Measurements from ENCODE around the gene INO80. TPM values are rescaled to one million over a fixed set of nuclear protein-coding genes. Genes with fewer than 3 reads are reported as not detected.

Gene INO80
- total RNA-seq, 2 experiments from 2014 or later = 23.8 to 28.1 TPM

DNA sequence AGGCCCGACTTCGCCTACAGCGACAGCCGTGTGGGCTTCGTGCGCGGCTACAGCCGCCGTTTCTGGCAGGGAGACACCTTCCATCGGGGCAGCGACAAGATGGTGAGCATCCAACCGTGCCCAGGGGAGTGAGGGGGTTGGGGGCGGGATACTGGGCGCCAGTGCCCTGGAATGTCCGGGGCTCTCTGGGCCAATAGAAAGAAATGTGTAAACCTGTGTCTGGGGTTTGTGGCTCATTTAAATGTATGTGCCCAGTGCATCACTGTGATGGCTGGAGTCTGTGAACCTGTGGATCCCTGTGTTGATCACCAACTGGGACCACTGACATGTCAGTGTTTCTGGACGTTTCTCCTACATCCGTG, 162.4 kb downstream of the INO80 start:
- DNase-seq = no peak
- ATAC-seq = no peak
- H3K27me3 Mint-ChIP-seq (ENCODE audit: low read depth) = peaks cover 2% of the 10 kb centered on the region
- peaks cover 21% of the 10 kb centered on the region for H3K36me3 Mint-ChIP-seq (ENCODE audit: low read depth)
- H3K4me3 Mint-ChIP-seq = peak overlapping the region; percentile 91
- CTCF ChIA-PET = interaction anchor here (0.7 to 7.2 kb wide), 9 partner anchors 12 to 277 kb away, joined by 3 to 67 read pairs (median 5); partner anchors contain the start of genes CHP1 and EXD1
- no peaks in the 10 kb centered on the region for H3K9me3 Mint-ChIP-seq (ENCODE audit: insufficient read depth)
- POLR2A ChIA-PET = interaction anchor here (0.6 to 2.6 kb wide), 8 partner anchors 8 to 329 kb away, joined by 3 to 21 read pairs (median 3); partner anchors contain the start of gene INO80
- peak overlapping the region; percentile 87 for H3K27ac Mint-ChIP-seq
- H3K4me1 Mint-ChIP-seq (ENCODE audit: low read depth) = peaks cover 39% of the 10 kb centered on the region

GRCh38 chr15:40952901-40953712, 163.0 kb downstream of the INO80 start, which contains the start of gene CHAC1:
Gene CHAC1, plus strand, starts transcription at chr15:40953471. Its CDS starts 113 bp downstream, at chr15:40953584.
- Mint-ChIP-seq H3K4me3 (peak within 1 kb of the TSS; percentile 91), H3K27ac (peak within 1 kb of the TSS; percentile 90), H3K36me3 (ENCODE audit: low read depth) (peaks cover 21% of the 10 kb centered on the region), H3K9me3 (ENCODE audit: insufficient read depth) (no peaks in the 10 kb centered on the region), H3K27me3 (ENCODE audit: low read depth) (peaks cover 4% of the 10 kb centered on the region), H3K4me1 (ENCODE audit: low read depth) (peaks cover 39% of the 10 kb centered on the region)
- ChIA-PET CTCF (interaction anchor here (1.0 to 7.2 kb wide), 7 partner anchors 12 to 278 kb away, joined by 3 to 67 read pairs (median 5); partner anchors contain the start of gene CHP1), POLR2A (interaction anchor here (0.7 to 2.6 kb wide), 8 partner anchors 8 to 330 kb away, joined by 3 to 21 read pairs (median 3); partner anchors contain the start of genes CHP1, EXD1 and INO80)
- DNase-seq (peak; percentile 97), ATAC-seq (peak; percentile 94)

GRCh38 chr15:40952301-40952900, 163.7 kb downstream of the INO80 start:
- Mint-ChIP-seq H3K4me1 (ENCODE audit: low read depth) (peaks cover 39% of the 10 kb centered on the region), H3K27me3 (ENCODE audit: low read depth) (peaks cover 6% of the 10 kb centered on the region), H3K27ac (peak overlapping the region; percentile 90), H3K36me3 (ENCODE audit: low read depth) (peaks cover 21% of the 10 kb centered on the region), H3K4me3 (peak overlapping the region; percentile 91), H3K9me3 (ENCODE audit: insufficient read depth) (no peaks in the 10 kb centered on the region)
- DNase-seq (no peak), ATAC-seq (no peak)
- CTCF ChIA-PET = interaction anchor here (1.0 to 7.2 kb wide), 8 partner anchors 11 to 279 kb away, joined by 3 to 67 read pairs (median 4); partner anchors contain the start of genes CHP1 and VPS18
- POLR2A ChIA-PET = interaction anchor here (1.0 to 2.6 kb wide), 4 partner anchors 11 to 279 kb away, joined by 3 to 21 read pairs (median 4); partner anchors contain the start of genes CHP1 and EXD1

DNA sequence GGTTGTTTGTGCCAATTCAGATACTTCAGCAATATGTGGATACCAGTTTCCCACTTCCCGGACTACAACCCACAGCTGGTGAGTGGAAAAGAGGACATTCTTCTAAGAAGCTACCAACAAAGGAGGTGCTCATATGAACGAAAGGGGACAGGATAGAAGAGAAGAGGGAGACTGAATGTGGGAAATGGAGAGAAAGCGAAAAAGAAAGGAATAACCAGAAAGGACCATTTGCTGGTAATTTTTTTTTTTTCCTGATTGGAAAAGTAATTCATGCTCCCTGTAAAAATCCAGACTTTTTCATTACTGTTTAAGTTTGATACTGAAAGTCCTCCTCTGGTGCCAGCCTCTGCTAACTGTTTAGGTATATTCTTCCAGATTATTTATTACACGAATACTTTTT, 164.3 kb downstream of the INO80 start:
- CTCF ChIA-PET = interaction anchor here (1.0 to 7.2 kb wide), 7 partner anchors 10 to 279 kb away, joined by 3 to 67 read pairs (median 4); partner anchors contain the start of genes CHP1 and VPS18
- ATAC-seq = no peak
- no peak overlapping the region for H3K27ac Mint-ChIP-seq

DNA sequence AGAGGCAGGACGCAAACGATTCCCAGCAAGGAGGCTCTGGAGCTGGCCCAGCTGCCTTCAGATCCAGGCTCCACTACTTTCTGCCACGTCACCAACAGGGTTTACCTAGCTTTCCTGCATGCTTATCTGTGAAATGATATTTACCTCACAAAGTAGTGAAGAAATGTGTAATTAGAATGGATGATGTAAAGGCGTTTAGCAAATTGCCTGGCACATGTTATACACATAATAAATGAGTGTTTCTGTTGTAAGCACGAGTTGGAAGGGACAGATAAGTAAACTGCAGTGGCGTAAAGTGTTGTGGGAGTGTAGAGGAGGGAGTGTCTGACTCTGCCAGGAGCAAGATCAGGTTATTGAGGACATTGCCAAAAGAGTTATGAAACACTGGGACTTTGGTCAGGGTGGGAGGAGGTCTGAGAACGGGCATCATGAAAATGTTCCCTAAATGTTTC, 166.3 kb downstream of the INO80 start:
- peaks cover 11% of the 10 kb centered on the region for H3K36me3 Mint-ChIP-seq (ENCODE audit: low read depth)
- no peak overlapping the region for H3K4me3 Mint-ChIP-seq
- POLR2A ChIA-PET = interaction anchor here (0.6 kb wide), 1 partner anchor 281 kb away, joined by 3 read pairs; the partner anchor contains the start of gene CHP1
- no peak overlapping the region for H3K27ac Mint-ChIP-seq
- H3K27me3 Mint-ChIP-seq (ENCODE audit: low read depth) = peaks cover 6% of the 10 kb centered on the region
- no peaks in the 10 kb centered on the region for H3K9me3 Mint-ChIP-seq (ENCODE audit: insufficient read depth)
- CTCF ChIA-PET = interaction anchor here (1.0 to 7.2 kb wide), 4 partner anchors 8 to 58 kb away, joined by 3 to 67 read pairs (median 8); no protein-coding TSS in a partner anchor
- ATAC-seq (no peak), DNase-seq (no peak)
- H3K4me1 Mint-ChIP-seq (ENCODE audit: low read depth) = peaks cover 31% of the 10 kb centered on the region

More for the DNA sequence above, 164.3 kb downstream of the INO80 start:
- peaks cover 39% of the 10 kb centered on the region for H3K4me1 Mint-ChIP-seq (ENCODE audit: low read depth)
- H3K9me3 Mint-ChIP-seq (ENCODE audit: insufficient read depth) = no peaks in the 10 kb centered on the region
- H3K27me3 Mint-ChIP-seq (ENCODE audit: low read depth) = peaks cover 6% of the 10 kb centered on the region
- DNase-seq = no peak
- POLR2A ChIA-PET = interaction anchor here (2.6 kb wide), 1 partner anchor 10 kb away, joined by 21 read pairs; no protein-coding TSS in a partner anchor
- peak overlapping the region; percentile 91 for H3K4me3 Mint-ChIP-seq
- peaks cover 21% of the 10 kb centered on the region for H3K36me3 Mint-ChIP-seq (ENCODE audit: low read depth)

DNA sequence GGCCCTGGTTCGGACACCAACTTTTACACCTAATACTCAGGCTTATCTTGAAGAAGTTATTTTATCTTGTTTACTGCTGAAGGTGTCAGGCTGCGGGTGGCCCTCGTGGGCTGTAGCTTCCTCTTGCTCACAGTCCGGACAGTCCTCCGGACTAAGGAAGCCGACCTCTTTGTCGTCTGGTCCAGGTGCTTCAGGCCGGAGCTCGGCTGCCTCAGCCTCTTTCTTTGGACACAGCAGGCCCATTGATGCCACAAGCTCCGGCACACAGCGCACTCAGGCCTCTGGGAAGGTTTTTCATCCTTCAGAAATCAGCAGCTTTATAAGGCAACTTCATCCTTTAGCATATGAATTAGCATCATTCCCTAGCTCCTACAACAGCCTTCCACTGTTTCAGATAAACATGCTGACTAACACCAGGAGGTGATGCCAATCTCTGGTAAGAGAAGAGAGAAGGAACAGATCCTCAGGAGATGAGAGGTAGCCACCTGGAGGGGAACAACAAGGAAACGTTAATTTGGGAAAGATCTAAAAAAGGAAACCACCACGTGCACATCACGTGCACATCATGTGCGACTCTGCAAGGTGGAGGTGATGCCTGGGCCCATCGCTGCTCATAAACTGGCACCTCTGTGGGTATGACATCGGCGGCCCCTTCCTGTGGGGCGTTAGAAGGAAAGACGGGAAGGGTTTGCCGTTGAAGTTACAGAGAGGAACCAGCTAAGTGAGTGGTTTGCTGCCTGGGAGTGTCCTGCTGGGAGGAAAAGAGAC, 167.2 kb downstream of the INO80 start:
- DNase-seq (no peak), ATAC-seq (no peak)
- H3K27ac Mint-ChIP-seq = no peak overlapping the region
- H3K4me1 Mint-ChIP-seq (ENCODE audit: low read depth) = peaks cover 28% of the 10 kb centered on the region
- H3K4me3 Mint-ChIP-seq = no peak overlapping the region
- no peaks in the 10 kb centered on the region for H3K9me3 Mint-ChIP-seq (ENCODE audit: insufficient read depth)
- ChIA-PET CTCF (interaction anchor here (1.0 to 2.4 kb wide), 3 partner anchors 18 to 57 kb away, joined by 3 to 8 read pairs (median 8); no protein-coding TSS in a partner anchor), POLR2A (interaction anchor here (0.6 kb wide), 1 partner anchor 282 kb away, joined by 3 read pairs; the partner anchor contains the start of gene CHP1)
- peaks cover 5% of the 10 kb centered on the region for H3K36me3 Mint-ChIP-seq (ENCODE audit: low read depth)
- H3K27me3 Mint-ChIP-seq (ENCODE audit: low read depth) = peaks cover 6% of the 10 kb centered on the region

DNA sequence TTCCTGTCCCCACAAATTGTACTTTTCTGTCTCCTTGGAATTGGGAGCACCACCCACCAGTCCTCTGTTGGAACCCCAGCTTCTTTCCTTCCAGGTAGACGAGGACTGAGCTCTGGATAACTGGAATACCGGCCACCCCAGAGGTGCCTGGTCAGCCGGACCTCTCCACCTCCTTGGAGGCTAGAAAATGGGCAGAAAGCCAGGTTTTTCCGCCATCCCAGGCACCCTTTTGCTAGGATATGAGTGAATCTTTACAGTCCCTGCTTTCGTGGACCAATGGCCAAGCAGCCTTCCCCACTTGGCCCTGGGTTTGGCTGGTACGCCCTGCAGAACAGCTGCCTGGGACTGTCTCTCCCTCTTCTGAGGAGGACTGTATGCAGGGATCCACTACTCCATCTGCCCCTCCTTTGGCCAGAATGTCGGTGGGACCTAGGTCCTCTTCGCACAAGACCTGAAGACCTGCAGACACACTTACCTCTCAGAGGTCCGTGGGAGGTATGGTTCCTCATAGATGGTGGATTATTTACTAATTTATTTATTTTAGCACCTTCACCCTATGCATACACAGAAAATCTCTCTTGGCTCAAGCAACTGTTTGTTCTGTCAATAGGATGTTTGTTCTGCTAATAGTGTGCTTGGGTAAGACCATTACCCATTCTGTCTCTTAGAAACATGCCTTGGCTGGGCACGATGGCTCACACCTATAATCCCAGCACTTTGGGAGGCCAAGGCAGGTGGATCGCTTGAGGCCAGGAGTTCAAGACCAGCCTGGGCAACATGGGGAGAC, 171.4 kb downstream of the INO80 start:
- peaks cover 42% of the 10 kb centered on the region for H3K4me1 Mint-ChIP-seq (ENCODE audit: low read depth)
- H3K9me3 Mint-ChIP-seq (ENCODE audit: insufficient read depth) = no peaks in the 10 kb centered on the region
- no peak overlapping the region for H3K4me3 Mint-ChIP-seq
- ATAC-seq = no peak
- no peak overlapping the region for H3K27ac Mint-ChIP-seq
- no peak for DNase-seq
- POLR2A ChIA-PET = no interaction called here
- CTCF ChIA-PET = interaction anchor here (2.6 kb wide), 1 partner anchor 14 kb away, joined by 13 read pairs; no protein-coding TSS in a partner anchor
- no peaks in the 10 kb centered on the region for H3K36me3 Mint-ChIP-seq (ENCODE audit: low read depth)
- H3K27me3 Mint-ChIP-seq (ENCODE audit: low read depth) = peaks cover 3% of the 10 kb centered on the region

DNA sequence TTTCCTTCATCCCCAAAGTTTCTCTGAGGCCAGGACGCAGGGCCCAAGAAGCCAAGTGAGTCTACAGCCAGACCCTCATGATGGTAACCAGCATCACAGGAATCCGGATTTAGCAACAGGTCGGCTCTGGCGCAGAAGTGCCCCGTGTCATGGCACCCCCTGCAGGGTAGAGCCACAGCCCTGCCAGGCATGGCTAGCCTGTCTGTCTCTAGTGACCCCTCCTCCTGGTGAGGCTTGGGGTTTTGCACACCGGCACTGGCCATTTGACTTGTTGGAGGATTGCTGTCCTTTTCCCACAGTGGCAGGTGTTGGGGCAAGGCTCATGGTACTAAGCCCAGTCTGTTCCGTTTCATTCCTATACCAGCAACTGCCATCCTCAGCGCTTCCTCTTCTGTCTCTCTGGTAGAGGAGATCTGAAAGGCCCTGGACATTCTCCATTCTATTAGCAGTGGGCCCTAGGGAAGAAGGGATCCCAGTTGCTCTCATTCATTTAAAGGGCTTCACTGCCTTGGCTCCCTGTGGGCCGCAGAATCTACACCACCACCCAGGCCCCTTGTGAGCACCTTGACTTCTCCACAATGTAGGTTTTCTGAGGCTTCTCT, 172.2 kb downstream of the INO80 start:
- no peak overlapping the region for H3K27ac Mint-ChIP-seq
- ChIA-PET POLR2A (no interaction called here), CTCF (interaction anchor here (1.4 to 5.2 kb wide), 4 partner anchors 10 to 52 kb away, joined by 3 to 97 read pairs (median 36); partner anchors contain the start of genes CHAC1, DLL4 and VPS18)
- DNase-seq (no peak), ATAC-seq (no peak)
- no peaks in the 10 kb centered on the region for H3K36me3 Mint-ChIP-seq (ENCODE audit: low read depth)
- H3K9me3 Mint-ChIP-seq (ENCODE audit: insufficient read depth) = no peaks in the 10 kb centered on the region
- H3K4me3 Mint-ChIP-seq = peak overlapping the region; percentile 73
- peaks cover 43% of the 10 kb centered on the region for H3K4me1 Mint-ChIP-seq (ENCODE audit: low read depth)
- peaks cover 3% of the 10 kb centered on the region for H3K27me3 Mint-ChIP-seq (ENCODE audit: low read depth)

DNA sequence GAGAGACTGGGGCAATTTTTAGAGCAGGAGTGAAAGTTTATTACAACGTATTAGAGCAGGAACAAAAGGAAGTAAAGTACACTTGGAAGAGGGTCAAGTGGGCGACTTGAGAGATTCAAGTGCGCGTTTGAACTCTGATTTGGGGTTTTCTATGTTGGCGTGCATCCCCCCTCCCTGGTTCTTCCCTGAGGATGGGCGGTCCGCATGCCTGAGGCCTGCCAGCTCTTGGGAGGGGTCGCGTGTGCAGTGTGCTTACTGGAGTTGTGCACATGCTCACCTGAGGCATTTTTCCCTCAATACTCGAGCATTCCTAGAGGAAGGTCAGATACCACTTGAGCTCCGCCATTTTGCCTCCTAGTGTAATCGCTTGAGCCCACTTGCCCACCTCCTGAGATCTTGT, 173.2 kb downstream of the INO80 start:
- ATAC-seq = no peak
- Mint-ChIP-seq H3K36me3 (ENCODE audit: low read depth) (no peaks in the 10 kb centered on the region), H3K4me1 (ENCODE audit: low read depth) (peaks cover 43% of the 10 kb centered on the region), H3K27me3 (ENCODE audit: low read depth) (no peaks in the 10 kb centered on the region), H3K9me3 (ENCODE audit: insufficient read depth) (no peaks in the 10 kb centered on the region), H3K4me3 (peak overlapping the region; percentile 73), H3K27ac (peak overlapping the region; percentile 71)
- ChIA-PET POLR2A (interaction anchor here (0.8 to 2.8 kb wide), 3 partner anchors 9 to 390 kb away, joined by 3 to 21 read pairs (median 4); partner anchors contain the start of genes CHAC1 and NUSAP1), CTCF (interaction anchor here (0.7 to 5.2 kb wide), 21 partner anchors 11 to 287 kb away, joined by 3 to 97 read pairs (median 6); partner anchors contain the start of genes CHAC1, CHP1, DLL4 and EXD1)
- DNase-seq = no peak
